Neuronal stem cell (in vitro differentiated cells): ENCODE data around the gene CCDC148.

Experiments
- DNase-seq: peaks from one replicate; pipeline ENCODE4 v3.0.0-alpha.2; 2013; ENCODE audit warnings: low spot score
- H2AFZ ChIP-seq: one replicate; pipeline ENCODE4 v1.6.1; 2013; ENCODE audit warnings: mild to moderate bottlenecking, low read length, inconsistent platforms
- H2AK5ac ChIP-seq: 2 replicates; pipeline ENCODE4 v1.6.1; 2013; ENCODE audit warnings: low read depth, mild to moderate bottlenecking, inconsistent platforms, low read length, moderate library complexity, mixed read lengths
- H2BK120ac ChIP-seq: 2 replicates; pipeline ENCODE4 v1.6.1; 2013; ENCODE audit warnings: low read depth, mild to moderate bottlenecking, inconsistent platforms, low read length, moderate library complexity, mixed read lengths
- H2BK12ac ChIP-seq: one replicate; pipeline ENCODE4 v1.6.1; 2013; ENCODE audit warnings: low read length, inconsistent platforms
- H2BK15ac ChIP-seq: 2 replicates; pipeline ENCODE4 v1.6.1; 2013; ENCODE audit warnings: mild to moderate bottlenecking, low read length, inconsistent platforms, mixed read lengths
- H2BK5ac ChIP-seq: one replicate; pipeline ENCODE4 v1.6.1; 2013; ENCODE audit warnings: inconsistent platforms, mild to moderate bottlenecking, low read length, moderate library complexity
- H3K14ac ChIP-seq: one replicate; pipeline ENCODE4 v1.6.1; 2013; ENCODE audit warnings: low read length, inconsistent platforms
- H3K18ac ChIP-seq: 2 replicates; pipeline ENCODE4 v1.6.1; 2013; ENCODE audit warnings: low read length, inconsistent platforms
- H3K23ac ChIP-seq: 2 replicates; pipeline ENCODE4 v1.6.1; 2013; ENCODE audit warnings: low read depth, mild to moderate bottlenecking, mixed read lengths, low read length, inconsistent platforms; ENCODE audit not compliant: poor library complexity
- H3K27ac ChIP-seq: replicated peaks from 3 replicates; pipeline ENCODE4 v1.5.1; 2013; ENCODE audit warnings: low read length, inconsistent platforms
- H3K27me3 ChIP-seq, 3 experiments: 2 replicates each; pipeline ENCODE4 v1.6.1; 2013; ENCODE audit warnings: low read length in 3 of 3, mild to moderate bottlenecking in 2 of 3, inconsistent platforms in 1 of 3, low read depth in 1 of 3, mixed read lengths in 1 of 3, moderate library complexity in 1 of 3; ENCODE audit not compliant: control insufficient read depth in 3 of 3, insufficient read depth in 3 of 3
- H3K36me3 ChIP-seq, 2 donors: replicated peaks in 1 of 2; 2 replicates each; pipeline ENCODE4 v1.6.1; 2013; ENCODE audit warnings: low read length in 2 of 2; ENCODE audit not compliant: control insufficient read depth in 2 of 2, insufficient read depth in 2 of 2
- H3K4ac ChIP-seq: 2 replicates; pipeline ENCODE4 v1.6.1; 2013; ENCODE audit warnings: inconsistent platforms, mild to moderate bottlenecking, low read length, moderate library complexity
- H3K4me1 ChIP-seq, 2 donors: 1 replicate in 1 of 2; 2 replicates in 1 of 2; pipeline ENCODE4 v1.6.1; 2013; ENCODE audit warnings: low read length in 2 of 2, low read depth in 1 of 2; ENCODE audit not compliant: control insufficient read depth in 2 of 2, insufficient read depth in 1 of 2
- H3K4me2 ChIP-seq: one replicate; pipeline ENCODE4 v1.6.1; 2013; ENCODE audit warnings: mild to moderate bottlenecking, low read length, inconsistent platforms; ENCODE audit not compliant: insufficient read depth, poor library complexity, severe bottlenecking
- H3K4me3 ChIP-seq, 2 donors: 2 replicates each; pipeline ENCODE4 v1.5.1; 2013; ENCODE audit warnings: low read length in 2 of 2, mild to moderate bottlenecking in 2 of 2, inconsistent platforms in 1 of 2, moderate library complexity in 1 of 2
- H3K79me1 ChIP-seq: one replicate; pipeline ENCODE4 v1.6.1; 2013; ENCODE audit warnings: low read depth, mild to moderate bottlenecking, inconsistent platforms, low read length, moderate library complexity
- H3K9ac ChIP-seq: one replicate; pipeline ENCODE4 v1.6.1; 2013; ENCODE audit warnings: mild to moderate bottlenecking, low read depth, low read length, inconsistent platforms; ENCODE audit not compliant: poor library complexity
- H3K9me3 ChIP-seq, 2 donors: replicated peaks in 1 of 2; 2 replicates each; pipeline versions ENCODE3 to v1.6.1; 2013; ENCODE audit warnings: low read length in 2 of 2, mild to moderate bottlenecking in 2 of 2, inconsistent platforms in 1 of 2, low read depth in 1 of 2, mixed read lengths in 1 of 2, moderate library complexity in 1 of 2; ENCODE audit not compliant: control insufficient read depth in 2 of 2, insufficient read depth in 1 of 2
- H4K8ac ChIP-seq: one replicate; pipeline ENCODE4 v1.6.1; 2013; ENCODE audit warnings: low read depth, mild to moderate bottlenecking, inconsistent platforms, low read length, moderate library complexity
- H4K91ac ChIP-seq: one replicate; pipeline ENCODE4 v1.6.1; 2013; ENCODE audit warnings: low read length, low read depth, mild to moderate bottlenecking, inconsistent platforms; ENCODE audit not compliant: poor library complexity
- WGBS, 2 donors: extraction: QIAGEN DNeasy Blood & Tissue Kit; methylation state at CpG; one replicate each; pipeline ENCODE4 v1.1.7; 2013; ENCODE audit warnings: missing lambda C conversion rate in 2 of 2, mixed read lengths in 1 of 2; ENCODE audit not compliant: insufficient read length in 2 of 2, insufficient replicate concordance in 1 of 2; ENCODE audit errors: extremely low coverage in 2 of 2; 5-methylcytosine and 5-hydroxymethylcytosine counted together

CCDC148 gene

DNA sequence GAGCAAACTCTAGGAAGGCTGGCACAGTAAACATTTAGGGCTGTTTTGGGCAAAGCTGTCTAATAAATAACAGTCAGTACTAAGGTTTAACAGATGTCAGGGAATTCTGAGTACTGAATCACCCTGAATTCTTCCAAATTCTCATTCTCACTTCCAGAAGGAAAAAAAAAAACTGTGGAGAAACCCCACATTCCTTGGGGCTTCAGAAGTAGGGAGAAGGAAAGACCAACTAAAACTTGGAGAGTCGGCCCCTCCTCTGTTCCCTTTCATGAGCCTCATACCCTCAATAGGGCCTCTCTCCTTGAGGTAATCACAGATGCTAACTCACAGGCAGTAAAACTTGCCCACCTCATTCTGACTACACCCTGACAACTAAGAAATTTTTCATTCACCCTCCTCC lies 62.1 kb downstream of the CCDC148 start:
- no peak overlapping the region for H3K4me2 ChIP-seq
- no CpG with 5 or more reads among the region's 1 CpG for WGBS, 2 donors

DNA sequence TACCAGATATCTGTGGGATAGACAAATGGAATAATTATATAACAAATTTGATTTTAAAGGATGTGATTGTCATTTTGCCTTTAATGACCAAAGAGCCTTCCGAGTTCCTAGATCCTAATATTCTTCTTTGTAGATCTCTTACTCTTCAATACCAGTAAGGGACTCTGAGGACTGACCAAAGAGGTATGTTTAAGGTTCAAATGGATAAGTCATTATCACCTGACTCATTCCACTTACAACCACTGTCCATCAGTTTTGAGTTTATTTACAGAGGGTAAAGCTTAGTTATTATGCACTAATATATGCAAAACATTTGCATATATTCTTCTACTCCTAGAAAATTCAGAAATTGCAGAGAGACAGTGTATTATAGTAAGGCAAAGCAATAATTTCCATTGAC lies 62.7 kb downstream of the CCDC148 start:
- no peak overlapping the region for H2BK12ac ChIP-seq
- no peak overlapping the region for H4K8ac ChIP-seq
- no peak overlapping the region for H3K4me2 ChIP-seq
- H2BK15ac ChIP-seq, result no peak overlapping the region
- no peak overlapping the region for H2BK5ac ChIP-seq
- H3K23ac ChIP-seq, result no peak overlapping the region
- no peak overlapping the region for H2AFZ ChIP-seq
- H3K9me3 ChIP-seq, result no peaks in the 10 kb centered on the region
- H3K27ac ChIP-seq, result no peak overlapping the region
- H3K79me1 ChIP-seq, result no peaks in the 10 kb centered on the region
- no peak for DNase-seq
- no peak overlapping the region for H2BK120ac ChIP-seq
- no peaks in the 10 kb centered on the region for H3K36me3 ChIP-seq
- peaks cover 5 to 7% of the 10 kb centered on the region in 2 donors for H3K4me1 ChIP-seq
- no peak overlapping the region for H3K9ac ChIP-seq
- no CpG with 5 or more reads among the region's 1 CpG for WGBS, 2 donors
- H4K91ac ChIP-seq, result no peak overlapping the region
- no peak overlapping the region for H2AK5ac ChIP-seq
- H3K4me3 ChIP-seq, result no peak overlapping the region
- H3K18ac ChIP-seq, result no peak overlapping the region
- no peak overlapping the region for H3K14ac ChIP-seq
- H3K27me3 ChIP-seq, result no peaks in the 10 kb centered on the region
- no peak overlapping the region for H3K4ac ChIP-seq

More for the DNA sequence above, 62.1 kb downstream of the CCDC148 start:
- Histone ChIP-seq H3K36me3 (no peaks in the 10 kb centered on the region), H3K9ac (no peak overlapping the region), H3K18ac (no peak overlapping the region), H3K27me3 (no peaks in the 10 kb centered on the region), H2AK5ac (no peak overlapping the region), H3K23ac (no peak overlapping the region), H4K8ac (no peak overlapping the region), H2BK5ac (no peak overlapping the region), H3K4me1 (peaks cover 5 to 7% of the 10 kb centered on the region in 2 donors), H3K14ac (no peak overlapping the region), H2BK15ac (no peak overlapping the region), H3K4me3 (no peak overlapping the region), H2BK120ac (no peak overlapping the region), H3K4ac (no peak overlapping the region), H4K91ac (no peak overlapping the region), H3K9me3 (no peaks in the 10 kb centered on the region), H3K79me1 (no peaks in the 10 kb centered on the region), H2AFZ (no peak overlapping the region), H3K27ac (no peak overlapping the region), H2BK12ac (no peak overlapping the region)
- DNase-seq, result no peak

DNA sequence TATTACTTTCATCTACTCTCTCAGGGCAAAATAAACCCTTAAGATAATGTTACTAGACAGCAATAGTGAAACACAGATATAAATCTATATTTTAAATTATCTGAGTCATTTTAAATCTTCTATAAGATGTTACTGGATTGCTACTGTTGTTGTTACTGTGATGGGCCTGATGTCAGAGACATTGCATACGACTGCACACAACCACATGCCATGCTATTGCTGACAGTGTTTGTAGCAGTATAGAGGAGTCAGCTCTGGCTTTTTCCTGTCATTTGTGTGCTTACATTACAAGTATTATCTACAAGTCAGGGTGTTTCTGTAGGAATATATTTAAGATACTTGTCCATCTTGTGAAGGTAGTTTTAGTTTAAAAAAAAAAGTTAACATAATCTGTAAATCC lies 63.9 kb downstream of the CCDC148 start:
- Histone ChIP-seq H3K14ac (no peak overlapping the region), H2AK5ac (no peak overlapping the region), H2BK12ac (no peak overlapping the region), H3K18ac (no peak overlapping the region), H3K4ac (no peak overlapping the region), H3K79me1 (no peaks in the 10 kb centered on the region), H3K23ac (no peak overlapping the region), H3K4me2 (no peak overlapping the region), H3K27ac (no peak overlapping the region), H4K91ac (no peak overlapping the region), H3K9ac (no peak overlapping the region), H2BK15ac (no peak overlapping the region), H4K8ac (no peak overlapping the region), H3K27me3 (no peaks in the 10 kb centered on the region), H3K4me1 (peaks cover 5 to 7% of the 10 kb centered on the region in 2 donors), H2AFZ (no peak overlapping the region), H2BK5ac (no peak overlapping the region), H3K36me3 (no peaks in the 10 kb centered on the region), H3K4me3 (no peak overlapping the region), H2BK120ac (no peak overlapping the region), H3K9me3 (no peaks in the 10 kb centered on the region)
- WGBS, 2 donors, result no CpG with 5 or more reads among the region's 1 CpG
- no peak for DNase-seq

DNA sequence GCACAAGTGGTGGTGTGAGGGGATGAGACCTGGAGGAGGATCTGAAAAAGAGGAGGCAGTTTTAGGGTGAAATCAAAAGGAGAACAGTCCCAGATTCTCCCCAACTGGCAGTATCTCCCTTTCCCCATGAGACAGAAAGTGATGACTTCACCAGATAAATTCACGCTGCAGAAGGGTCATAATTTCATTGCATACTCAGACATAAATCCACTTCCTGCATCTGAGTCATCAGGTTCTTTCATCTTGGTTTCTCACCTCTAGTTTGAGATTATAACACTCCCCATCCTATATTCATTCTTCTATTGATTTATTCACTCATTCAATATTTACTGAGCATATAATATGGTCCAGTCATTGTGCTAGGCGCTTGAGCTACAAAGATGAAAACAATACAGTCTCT lies 64.7 kb downstream of the CCDC148 start:
- Histone ChIP-seq H2BK12ac (no peak overlapping the region), H3K4me3 (no peak overlapping the region), H3K9me3 (no peaks in the 10 kb centered on the region), H3K4ac (no peak overlapping the region), H3K27ac (no peak overlapping the region), H2AFZ (no peak overlapping the region), H3K4me2 (no peak overlapping the region), H3K9ac (no peak overlapping the region), H3K18ac (no peak overlapping the region), H3K23ac (no peak overlapping the region), H3K79me1 (no peaks in the 10 kb centered on the region), H4K8ac (no peak overlapping the region), H2BK5ac (no peak overlapping the region), H3K36me3 (no peaks in the 10 kb centered on the region), H3K14ac (no peak overlapping the region), H2AK5ac (no peak overlapping the region), H3K27me3 (no peaks in the 10 kb centered on the region), H4K91ac (no peak overlapping the region), H3K4me1 (peaks cover 5 to 7% of the 10 kb centered on the region in 2 donors), H2BK15ac (no peak overlapping the region), H2BK120ac (no peak overlapping the region)
- DNase-seq, result no peak
- no CpG with 5 or more reads among the region's 2 CpGs for WGBS, 2 donors
